Measurements from ENCODE around the gene PRKN.
"Not testable (repeated sequence)": the region's sequence is repeated elsewhere in the genome, so short reads cannot be mapped to it uniquely, and the experiment has no call there.

PRKN gene

DNA sequence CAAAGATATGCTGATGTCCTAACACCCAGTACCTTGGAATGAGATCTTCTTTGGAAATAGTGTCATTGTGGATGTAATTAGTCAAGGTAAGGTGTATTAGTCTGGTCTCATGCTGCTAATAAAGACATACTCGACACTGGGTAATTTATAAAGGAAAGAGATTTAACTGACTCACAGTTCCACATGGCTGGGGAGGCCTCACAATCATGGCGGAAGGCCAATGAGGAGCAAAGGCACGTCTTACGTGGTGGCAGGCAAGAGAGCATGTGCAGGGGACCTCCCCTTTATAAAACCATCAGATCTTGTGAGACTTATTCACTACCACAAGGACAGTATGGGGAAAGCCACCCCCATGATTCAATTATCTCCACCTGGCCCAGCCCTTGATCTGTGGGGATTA is 1231.3 kb downstream of the PRKN start:
- DNase-seq = not testable (repeated sequence)

GRCh38 chr6:161494566-161494965 is 1233.0 kb downstream of the PRKN start:
- no peak for DNase-seq

- no peak for DNase-seq
Measured at GRCh38 chr6:161493576-161494118, 1233.9 kb downstream of the PRKN start.

DNA sequence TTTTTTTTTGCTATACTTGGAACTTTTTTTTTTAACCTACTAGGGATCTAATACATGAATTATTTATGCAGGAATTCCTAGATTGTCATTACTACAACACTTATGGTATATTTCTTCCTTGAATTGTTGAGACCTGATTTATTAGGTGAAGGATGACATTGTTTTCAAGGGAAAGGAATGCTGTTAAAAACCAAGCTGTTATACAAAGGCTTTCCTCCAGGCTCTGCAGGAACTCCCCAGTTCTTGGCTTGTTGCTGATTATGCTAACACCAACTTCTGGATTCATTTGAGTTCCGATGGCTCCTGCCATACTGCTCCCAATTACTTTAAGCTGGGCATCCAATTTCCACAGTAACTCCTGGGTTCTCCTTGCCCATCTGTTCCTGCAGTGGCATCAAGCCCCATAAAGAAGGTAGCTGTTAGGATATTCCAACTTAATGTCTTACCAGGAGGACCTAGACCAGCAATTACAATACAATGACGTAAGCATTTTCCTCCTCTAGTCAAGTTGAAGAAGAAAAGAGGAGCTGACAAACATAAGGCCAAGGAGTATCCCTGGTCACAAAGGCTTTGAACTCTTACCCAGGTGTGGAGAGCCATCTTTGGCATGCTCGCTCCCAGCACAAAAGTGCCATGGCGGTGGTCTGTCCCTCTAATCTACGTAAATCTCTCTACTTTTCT is 1237.8 kb downstream of the PRKN start:
- no peak for DNase-seq

DNA sequence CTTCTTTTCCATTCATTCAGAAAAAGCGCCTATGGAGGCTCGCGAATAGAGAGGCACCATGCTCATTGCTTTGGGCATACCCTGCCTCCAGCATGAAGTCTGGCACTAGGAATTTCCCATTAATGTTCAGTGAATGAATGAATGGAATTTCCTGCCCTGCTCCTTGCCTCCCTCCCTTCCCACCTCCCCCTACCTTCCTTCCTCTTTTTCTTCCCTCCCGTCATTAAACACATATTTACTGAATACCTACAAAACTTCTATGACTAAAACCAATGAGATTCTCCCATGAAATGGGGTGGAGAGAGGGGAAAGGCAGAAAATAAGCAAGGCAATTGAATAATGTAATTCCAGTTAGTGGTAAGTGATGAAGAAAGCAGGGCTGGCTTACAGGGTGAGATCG is 1239.9 kb downstream of the PRKN start:
- DNase-seq = no peak

- DNase-seq = no peak
Measured at GRCh38 chr6:161487217-161487531, 1240.4 kb downstream of the PRKN start.

- DNase-seq = peak; percentile 15
Measured at GRCh38 chr6:161486361-161487216, 1241.0 kb downstream of the PRKN start.

- DNase-seq = no peak
Measured at GRCh38 chr6:161482517-161482858, 1245.1 kb downstream of the PRKN start.

GRCh38 chr6:161481786-161482516 is 1245.6 kb downstream of the PRKN start:
- DNase-seq = no peak

GRCh38 chr6:161480421-161481155 is 1247.0 kb downstream of the PRKN start:
- no peak for DNase-seq

GRCh38 chr6:161479376-161479775 is 1248.2 kb downstream of the PRKN start:
- DNase-seq = no peak

GRCh38 chr6:161477876-161478425 is 1249.6 kb downstream of the PRKN start:
- no peak for DNase-seq

GRCh38 chr6:161476711-161477110 is 1250.9 kb downstream of the PRKN start:
- DNase-seq = no peak

DNA sequence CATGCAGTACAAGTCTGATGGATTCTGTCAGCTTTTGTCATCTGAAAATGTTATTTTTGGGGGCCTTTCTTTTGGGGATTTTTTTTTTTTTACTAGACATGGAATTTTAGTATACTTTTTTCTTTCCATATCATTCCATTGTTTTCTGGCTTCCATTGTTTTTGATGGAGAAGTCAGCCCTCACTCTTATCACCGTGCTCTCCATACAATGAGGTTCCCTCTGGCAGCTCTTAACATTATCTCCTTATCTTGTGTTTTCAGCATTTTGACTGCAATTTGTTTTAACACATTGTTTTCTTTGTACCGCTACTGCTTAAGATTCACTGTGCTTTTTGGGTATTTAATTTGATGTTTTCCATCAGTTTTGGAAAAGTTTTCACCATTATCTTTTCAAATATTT is 1262.2 kb downstream of the PRKN start:
- DNase-seq = no peak

DNA sequence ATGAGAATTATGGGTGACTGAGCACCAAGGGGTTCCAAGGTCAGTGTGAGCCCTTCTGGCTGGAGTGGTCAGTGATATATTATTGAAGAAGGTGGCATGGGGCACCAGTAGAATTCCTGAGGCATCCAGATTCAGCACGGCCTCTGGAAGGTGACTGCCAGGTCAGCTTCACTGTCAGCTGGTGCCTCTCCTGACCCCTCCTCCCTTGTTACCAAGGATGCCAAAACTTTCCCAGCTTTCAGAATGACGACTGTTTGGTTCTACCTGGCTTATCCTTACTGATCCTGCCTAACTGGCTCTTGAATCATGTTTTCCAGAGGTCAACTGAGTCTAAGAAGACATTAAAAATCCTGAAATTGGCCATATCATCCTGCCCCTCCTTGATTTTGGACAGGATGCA is 1264.5 kb downstream of the PRKN start:
- no peak for DNase-seq

GRCh38 chr6:161462148-161462547 is 1265.4 kb downstream of the PRKN start:
- no peak for DNase-seq

GRCh38 chr6:161459008-161459615 is 1268.5 kb downstream of the PRKN start:
- no peak for DNase-seq

GRCh38 chr6:161458201-161458951 is 1269.2 kb downstream of the PRKN start:
- peak; percentile 28 for DNase-seq

- DNase-seq = no peak
Measured at GRCh38 chr6:161455848-161456247, 1271.7 kb downstream of the PRKN start.

- DNase-seq = no peak
Measured at GRCh38 chr6:161453558-161453957, 1274.0 kb downstream of the PRKN start.

DNA sequence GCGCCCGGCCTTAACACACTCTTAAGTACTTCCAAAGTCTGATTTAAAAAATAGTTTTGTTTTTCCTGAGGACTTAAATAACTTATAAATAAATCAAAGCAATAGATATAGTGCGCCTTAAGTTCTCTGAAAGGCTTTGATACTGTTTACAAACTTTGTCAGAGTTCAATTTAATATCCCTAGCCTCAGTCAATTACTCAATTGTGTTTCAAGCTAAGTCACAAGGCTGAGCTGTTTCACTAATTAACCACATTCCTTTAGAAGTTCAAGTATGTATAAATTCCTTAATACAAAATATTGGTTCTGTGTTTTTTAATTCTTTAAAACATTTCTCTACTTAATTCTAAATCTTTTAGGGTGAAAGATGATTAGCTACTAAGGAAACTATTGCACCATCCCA is 1275.3 kb downstream of the PRKN start:
- DNase-seq = no peak
